GM19455 (cell line): ENCODE data around the gene PRMT6.
"Not testable (repeated sequence)": the region's sequence is repeated elsewhere in the genome, so short reads cannot be mapped to it uniquely, and the experiment has no call there.

Experiments used
- ATAC-seq: cut with Tn5 transposase; IDR thresholded peaks from one replicate; pipeline ENCODE4 v1.9.1; 2021; ENCODE audit not compliant: unreplicated experiment

The PRMT6 gene

GRCh38 chr1:107091418-107091817, 34.9 kb downstream of the PRMT6 start:
- no peak for ATAC-seq

GRCh38 chr1:107093395-107093794, 36.9 kb downstream of the PRMT6 start:
- not testable (repeated sequence) for ATAC-seq

GRCh38 chr1:107095647-107096046, 39.2 kb downstream of the PRMT6 start:
- ATAC-seq, result no peak

- ATAC-seq, result no peak
Observed at GRCh38 chr1:107096690-107097089, 40.2 kb downstream of the PRMT6 start.

- no peak for ATAC-seq
Observed at GRCh38 chr1:107098961-107099360, 42.5 kb downstream of the PRMT6 start.

GRCh38 chr1:107100331-107100984, 44.0 kb downstream of the PRMT6 start:
- ATAC-seq, result no peak

GRCh38 chr1:107105914-107106313, 49.4 kb downstream of the PRMT6 start:
- no peak for ATAC-seq
